Left lobe of liver (tissue), 2 donors: ENCODE data around the gene MYPN. TPM values are rescaled to one million over a fixed set of nuclear protein-coding genes. Genes with fewer than 3 reads are reported as not detected.
"Not testable (repeated sequence)": the region's sequence is repeated elsewhere in the genome, so short reads cannot be mapped to it uniquely, and the experiment has no call there.

ENCODE experiments used
- ATAC-seq: fragments of 200-7000 bp; cut with Tn5 transposase; one replicate; pipeline ENCODE4 v1.9.1; 2020; ENCODE audit warnings: mild to moderate bottlenecking, moderate library complexity
- DNase-seq: peaks from one replicate; pipeline ENCODE4 v3.0.0-alpha.2; 2020; ENCODE audit warnings: low spot score
- total RNA-seq: library from RNA; stranded (reverse); gene quantifications from one replicate; pipeline ENCODE4 v1.2.1, GENCODE V29; 2021
- donor health status: DM: no; HTN: no; CAD: no; lungs with moderate emphysema.
- donor health status: DM: no; HTN: yes; CAD: no.

The MYPN gene
- total RNA-seq, 1 donor from 2014 or later, result not detected

GRCh38 chr10:68218786-68219185, 109.5 kb downstream of the MYPN start:
- ATAC-seq (no peak), DNase-seq (no peak)

DNA sequence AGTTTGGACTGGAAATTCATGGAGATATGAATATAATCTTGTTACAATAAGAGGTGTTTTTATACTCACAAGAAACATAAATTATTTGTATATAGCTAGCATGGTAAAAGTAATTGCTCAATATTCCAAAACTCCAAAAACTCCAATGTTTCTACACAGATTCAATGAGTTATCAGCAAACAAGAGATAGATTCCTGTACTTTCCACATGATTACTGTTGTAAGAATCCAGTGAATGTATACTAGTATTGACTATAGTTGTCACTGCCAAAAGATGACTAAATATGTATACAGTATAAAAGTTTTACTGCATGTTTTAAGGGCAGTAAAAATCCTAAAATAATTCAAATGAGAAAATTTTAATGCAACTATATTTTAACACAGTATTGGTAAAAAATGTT, 111.9 kb downstream of the MYPN start:
- ATAC-seq (no peak), DNase-seq (no peak)

DNA sequence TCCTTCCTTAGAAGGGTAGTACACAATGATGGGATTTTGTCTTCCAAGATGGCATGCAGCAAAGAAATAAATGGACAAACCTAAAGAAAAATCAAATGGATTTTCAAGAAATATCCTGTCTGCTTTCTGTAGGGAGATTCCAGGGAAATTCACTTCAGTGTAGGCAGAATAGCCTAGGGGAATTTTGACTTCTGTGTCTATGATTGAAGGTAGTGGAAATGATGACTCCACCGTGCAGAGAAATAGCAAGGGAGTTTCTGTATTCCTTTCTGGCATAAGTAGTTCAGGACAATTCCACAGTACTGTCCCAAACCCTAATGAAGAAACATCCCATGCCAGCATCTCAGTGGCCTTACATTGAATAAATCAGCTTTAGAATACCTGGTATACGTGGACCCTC, 113.1 kb downstream of the MYPN start:
- ATAC-seq, result no peak

DNA sequence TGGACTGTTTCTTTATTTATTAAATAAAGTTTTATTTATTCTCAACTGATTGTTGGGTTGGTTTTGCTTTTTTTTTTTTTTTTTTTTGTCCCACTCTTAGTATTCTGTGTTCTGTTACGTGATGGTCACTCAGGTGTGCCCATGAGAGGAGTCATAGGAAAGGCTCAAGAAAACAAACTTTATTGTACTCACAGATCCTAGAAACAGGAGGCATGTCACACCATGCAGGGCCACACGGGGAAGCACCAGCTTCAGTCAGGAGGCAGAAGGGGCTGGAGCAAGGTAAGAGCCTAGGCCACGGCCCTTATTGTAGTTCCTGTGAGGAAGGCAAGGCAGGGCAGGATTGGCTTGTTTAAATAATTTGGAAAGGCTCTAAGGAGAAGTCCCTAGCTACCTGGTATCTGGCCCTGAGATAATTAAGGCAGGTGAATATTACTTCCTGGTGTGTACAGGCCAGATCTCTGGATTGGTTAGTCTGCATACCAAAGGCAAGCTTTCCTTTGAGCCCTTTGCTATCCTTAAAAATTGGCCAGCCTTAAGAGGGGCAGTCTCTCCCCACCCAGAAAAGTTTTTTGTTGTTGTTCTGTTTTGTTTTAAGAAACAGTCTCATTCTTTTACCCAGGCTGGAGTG, 114.4 kb downstream of the MYPN start:
- no peak for DNase-seq
- peak; percentile 31 for ATAC-seq

More for the DNA sequence above, 113.1 kb downstream of the MYPN start:
- DNase-seq, result no peak

GRCh38 chr10:68224810-68225209, 115.5 kb downstream of the MYPN start:
- DNase-seq, result no peak
- no peak for ATAC-seq

DNA sequence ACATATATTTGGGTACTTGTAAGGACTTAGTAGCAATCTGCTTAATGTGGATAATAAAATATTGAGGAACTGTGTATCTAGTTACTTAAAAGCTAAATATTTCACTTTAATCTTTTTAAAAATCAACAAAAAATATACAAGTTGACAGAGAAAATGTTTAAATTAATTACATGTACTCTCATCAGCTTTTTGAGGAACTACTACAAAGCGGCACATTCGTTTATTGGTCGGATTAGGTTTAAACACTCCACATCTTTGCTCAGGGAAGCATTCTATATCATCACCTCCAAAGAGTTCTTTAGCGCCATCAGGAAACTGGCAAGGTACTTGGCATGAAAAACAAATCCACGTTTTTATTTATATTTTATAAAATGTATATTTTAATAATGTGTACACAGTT, 121.0 kb downstream of the MYPN start:
- no peak for ATAC-seq
- no peak for DNase-seq

- peak; percentile 67 for DNase-seq
- ATAC-seq, result peak; percentile 98
Observed at GRCh38 chr10:68231106-68231816, 122.0 kb downstream of the MYPN start.

GRCh38 chr10:68231817-68232251, 122.5 kb downstream of the MYPN start, which contains the start of gene ATOH7:
Gene ATOH7 (minus strand): TSS chr10:68232113. CDS start chr10:68231677, 436 bp downstream.
- ATAC-seq, result no peak
- no peak for DNase-seq

DNA sequence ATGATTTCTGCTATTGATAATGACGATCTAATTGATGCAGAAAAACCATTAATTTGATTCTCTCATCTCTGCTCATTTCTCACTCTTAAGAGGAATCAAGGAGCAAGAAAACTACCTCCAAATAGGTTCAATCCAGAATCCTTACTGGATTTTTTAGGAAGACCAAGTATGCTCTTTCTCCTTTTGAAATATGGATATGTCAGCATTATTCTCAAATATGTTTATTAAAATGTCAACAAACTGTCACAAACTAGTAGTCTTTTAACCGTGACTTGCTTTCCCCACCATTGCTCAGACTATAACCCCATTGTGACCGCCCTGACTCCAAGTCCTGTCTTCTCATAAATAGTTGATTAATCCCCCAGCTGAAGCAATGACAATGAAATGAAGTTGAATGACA, 123.8 kb downstream of the MYPN start:
- no peak for ATAC-seq
- no peak for DNase-seq

- ATAC-seq, result no peak
- no peak for DNase-seq
Observed at GRCh38 chr10:68235111-68235510, 125.8 kb downstream of the MYPN start.

DNA sequence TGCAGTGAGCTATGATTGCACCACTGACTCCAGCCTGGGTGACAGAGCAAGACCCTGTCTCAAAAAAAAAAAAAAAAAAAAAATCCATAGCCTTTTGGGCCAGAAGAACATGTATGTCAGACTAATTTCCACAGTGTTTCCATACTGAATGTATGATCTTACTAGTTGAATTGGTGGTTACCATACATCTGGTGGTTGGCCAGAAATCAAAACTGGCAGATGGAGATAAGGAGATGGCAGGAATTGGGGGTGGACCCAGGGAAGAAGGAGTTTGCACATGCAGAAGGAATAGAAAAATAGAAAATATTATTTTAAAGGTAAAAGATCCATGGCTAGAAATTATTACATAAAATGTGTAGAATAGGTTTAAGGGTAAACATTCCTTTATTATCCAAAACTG, 126.3 kb downstream of the MYPN start:
- DNase-seq, result no peak
- no peak for ATAC-seq

DNA sequence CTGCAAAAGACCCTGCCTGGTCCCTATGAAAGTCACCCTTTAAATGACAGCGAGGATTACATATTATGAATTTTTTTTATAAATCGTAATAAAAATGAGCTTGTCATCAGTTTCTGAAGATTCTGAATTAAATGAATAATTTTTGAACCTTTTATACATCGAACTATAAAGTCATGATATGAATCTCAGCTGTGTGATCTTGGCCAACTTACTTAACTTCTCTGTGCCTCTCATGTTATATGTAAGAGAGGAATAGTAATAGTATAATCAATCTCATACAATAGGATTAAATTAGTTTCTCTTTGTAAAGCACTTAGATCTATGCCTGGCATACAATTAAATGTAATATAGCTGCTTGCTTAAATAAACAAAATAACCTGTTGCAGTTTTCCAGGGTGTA, 127.9 kb downstream of the MYPN start:
- DNase-seq (no peak), ATAC-seq (no peak)

DNA sequence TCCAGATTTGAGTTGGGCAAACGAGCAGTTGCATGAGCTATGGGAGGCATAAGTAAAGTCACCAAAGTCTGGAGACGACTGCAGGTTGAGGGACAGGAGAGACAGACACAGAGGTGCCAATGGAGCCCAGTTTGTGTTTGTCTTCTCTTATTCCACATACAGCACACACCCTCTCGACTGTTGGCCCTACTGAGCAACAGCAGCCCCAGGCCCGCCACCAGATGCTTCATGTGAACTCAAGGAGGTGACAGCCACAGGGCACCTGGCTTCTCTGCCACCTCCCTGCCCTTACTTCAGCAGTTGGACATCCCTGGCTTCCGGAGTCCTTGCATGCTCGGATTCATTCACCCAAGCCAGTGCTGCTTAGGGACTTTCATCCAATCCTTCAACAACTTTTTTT, 129.1 kb downstream of the MYPN start:
- DNase-seq (no peak), ATAC-seq (no peak)

- DNase-seq (no peak), ATAC-seq (no peak)
Observed at GRCh38 chr10:68239069-68239468, 129.8 kb downstream of the MYPN start.

DNA sequence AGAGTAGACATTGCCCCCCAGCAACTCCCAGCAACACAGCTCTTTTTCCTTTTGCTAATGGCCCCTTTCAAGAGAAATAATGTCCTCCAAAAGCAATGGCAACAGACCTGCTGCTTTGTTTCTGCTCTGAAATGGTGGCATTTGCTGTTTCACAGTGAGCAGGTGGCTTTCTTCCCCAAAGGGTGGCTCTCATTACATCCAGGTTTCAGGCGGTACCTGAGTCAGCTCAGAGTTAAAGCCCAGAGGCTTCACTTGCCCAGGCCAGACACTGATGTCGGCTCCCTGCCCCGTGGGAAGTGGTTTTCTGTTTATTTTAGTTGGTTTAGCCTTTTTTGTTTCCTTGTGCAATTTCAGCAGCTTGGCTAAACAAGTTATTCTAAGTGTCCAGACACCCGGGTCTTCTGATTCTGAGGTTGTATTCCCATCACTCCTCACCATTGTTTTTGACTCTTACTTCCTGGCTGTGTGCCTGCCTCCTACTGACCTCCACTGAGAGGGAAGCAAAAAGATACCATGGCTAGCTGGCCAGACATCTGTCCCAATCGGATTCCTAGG, 130.4 kb downstream of the MYPN start:
- ATAC-seq (no peak), DNase-seq (no peak)

DNA sequence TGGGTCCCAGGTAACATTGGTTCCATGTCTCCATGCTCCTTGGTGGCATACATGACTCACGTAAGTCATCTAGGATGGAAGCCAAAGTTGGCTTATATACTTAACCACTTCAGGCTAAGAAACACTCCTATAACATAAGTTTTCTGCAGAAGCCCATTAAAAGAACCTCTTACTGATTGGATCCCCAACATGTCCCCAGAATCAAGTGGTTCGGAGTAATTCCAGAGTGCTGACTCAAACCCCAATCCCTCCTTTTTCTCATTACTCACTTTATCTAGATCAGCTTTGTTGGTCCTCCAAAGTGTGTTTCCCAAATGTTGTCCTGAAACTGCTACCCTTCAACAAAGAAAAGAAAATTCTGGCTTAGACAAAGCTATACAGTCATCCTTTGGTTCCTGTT, 132.8 kb downstream of the MYPN start:
- ATAC-seq (no peak), DNase-seq (no peak)

DNA sequence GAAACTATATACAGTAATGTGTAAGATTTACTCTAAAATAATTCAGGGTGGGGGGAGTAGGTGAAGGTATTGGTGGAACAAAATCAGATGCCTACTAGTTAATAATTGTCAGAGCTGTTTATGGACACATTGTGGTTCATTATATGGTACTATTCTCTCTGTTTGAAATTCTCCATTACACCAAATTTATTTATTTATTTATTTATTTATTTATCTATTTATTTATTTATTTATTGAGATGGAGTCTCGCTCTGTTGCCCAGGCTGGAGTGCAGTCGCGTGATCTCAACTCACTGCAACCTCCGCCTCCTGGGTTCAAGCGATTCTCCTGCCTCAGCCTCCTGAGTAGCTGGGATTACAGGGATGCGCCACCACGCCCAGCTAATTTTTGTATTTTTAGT, 137.1 kb downstream of the MYPN start:
- ATAC-seq, DNase-seq: not testable (repeated sequence)

DNA sequence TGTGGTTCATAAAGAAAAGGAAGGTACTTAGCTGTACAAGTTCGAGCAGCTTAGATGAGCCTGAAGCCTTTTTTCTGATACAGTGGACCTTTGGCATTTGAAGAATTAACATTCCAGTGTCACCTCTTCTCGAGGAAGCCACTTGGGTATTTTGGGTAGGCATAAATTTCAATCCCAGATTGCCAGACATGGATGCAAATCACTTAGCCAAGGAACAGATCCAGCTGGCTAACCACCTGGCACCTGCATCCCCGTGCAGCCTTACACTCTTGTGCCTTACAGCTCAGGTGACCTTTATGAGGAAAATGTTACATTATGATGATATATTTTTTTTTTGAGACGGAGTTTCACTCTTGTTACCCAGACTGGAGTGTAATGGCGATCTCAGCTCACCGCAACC, 138.6 kb downstream of the MYPN start:
- ATAC-seq, result no peak
- DNase-seq, result no peak

GRCh38 chr10:68249297-68249696, 140.0 kb downstream of the MYPN start:
- ATAC-seq (peak; percentile 8), DNase-seq (no peak)

GRCh38 chr10:68251151-68251550, 141.9 kb downstream of the MYPN start:
- DNase-seq (no peak), ATAC-seq (peak; percentile 12)

DNA sequence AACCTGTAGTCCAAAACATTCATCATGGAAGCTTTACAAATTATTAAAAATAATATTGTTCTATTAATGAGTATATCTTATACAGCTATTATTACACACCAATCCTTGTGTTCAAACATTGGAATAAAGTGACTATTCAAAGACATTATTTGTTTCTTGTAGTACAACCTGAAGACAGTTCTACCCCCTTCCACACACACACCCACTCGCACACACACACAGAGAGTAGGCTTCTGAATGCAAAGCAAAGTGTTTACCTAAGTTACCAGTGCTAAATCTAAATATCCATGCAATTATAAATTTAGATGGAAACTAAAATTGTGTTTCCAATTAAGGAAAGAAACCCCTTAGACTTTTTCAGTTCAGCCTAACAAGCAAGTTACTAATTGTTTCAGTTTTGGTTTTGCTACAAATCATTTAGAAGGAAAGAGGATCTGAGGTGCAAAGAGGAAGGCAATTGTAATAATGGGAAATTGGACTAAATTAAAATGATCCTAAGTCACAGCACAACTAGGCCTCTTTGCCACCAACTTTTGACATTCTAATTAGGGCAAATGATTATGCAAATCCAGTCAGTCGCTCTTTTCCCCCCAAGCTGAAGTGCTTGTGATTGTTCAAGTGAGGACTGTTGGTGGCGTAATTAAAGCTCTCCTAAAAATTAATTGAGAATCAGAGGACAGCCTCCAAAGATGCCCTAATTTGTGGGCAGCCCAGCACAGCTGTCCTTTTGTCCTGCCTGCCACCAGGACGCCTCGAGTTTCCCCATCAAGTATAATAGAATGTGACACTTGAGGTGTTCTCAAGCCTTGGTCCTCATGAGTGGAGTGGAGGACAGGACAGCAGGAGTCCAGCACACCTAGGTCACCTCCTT, 142.6 kb downstream of the MYPN start:
- ATAC-seq (no peak), DNase-seq (no peak)
